H1 (cell line): ENCODE data around the gene MIPOL1. TPM values are rescaled to one million over a fixed set of nuclear protein-coding genes. Genes with fewer than 3 reads are reported as not detected.

Experiments used
- CTCF ChIA-PET: fragments of 300-600 bp; sonication (Branson Sonifier 250); formaldehyde crosslinking; loops from one replicate; lab custom pipeline; 2021; ENCODE audit not compliant: partially characterized antibody; lab: Charles Lee
- POLR2A ChIA-PET: fragments of 300-600 bp; sonication (Branson Sonifier 250); formaldehyde crosslinking; loops from one replicate; lab custom pipeline; 2021; ENCODE audit warnings: inconsistent platforms; ENCODE audit not compliant: partially characterized antibody; lab: Charles Lee
- DNase-seq, 2 experiments: peaks; one replicate each; pipeline versions ENCODE4 v3.0.0 to v3.0.0-alpha.2; 2010 to 2022; ENCODE audit warnings: low spot score in 2 of 2, low read depth in 1 of 2, mixed read lengths in 1 of 2
- FAIRE-seq: peaks from 2 replicates; lab custom pipeline; 2011; peaks lifted over from hg19 to GRCh38; lab: Jason Lieb, UNC
- H2AFZ ChIP-seq: 2 replicates; pipeline ENCODE4 v1.8.1; 2012; ENCODE audit warnings: low read length, inconsistent platforms
- H2AK5ac ChIP-seq: 2 replicates; pipeline ENCODE4 v1.6.1; 2013; ENCODE audit warnings: low read depth, low read length
- H2BK120ac ChIP-seq: replicated peaks from 2 replicates; pipeline ENCODE3; 2013; ENCODE audit warnings: low read depth, low read length, inconsistent platforms
- H2BK12ac ChIP-seq: 2 replicates; pipeline ENCODE4 v1.6.1; 2013; ENCODE audit warnings: low read depth, low read length
- H2BK15ac ChIP-seq: 2 replicates; pipeline ENCODE4 v1.6.1; 2013; ENCODE audit warnings: low read length
- H2BK20ac ChIP-seq: 2 replicates; pipeline ENCODE4 v1.6.1; 2013; ENCODE audit warnings: low read length
- H2BK5ac ChIP-seq: 2 replicates; pipeline ENCODE4 v1.6.1; 2013; ENCODE audit warnings: low read depth, low read length
- H3K14ac ChIP-seq: 2 replicates; pipeline ENCODE4 v1.6.1; 2013; ENCODE audit warnings: inconsistent platforms; ENCODE audit not compliant: insufficient read length
- H3K18ac ChIP-seq: 2 replicates; pipeline ENCODE4 v1.6.1; 2013; ENCODE audit warnings: low read length; ENCODE audit errors: extremely low read depth
- H3K23ac ChIP-seq: 2 replicates; pipeline ENCODE4 v1.6.1; 2013; ENCODE audit warnings: inconsistent platforms; ENCODE audit not compliant: insufficient read length
- H3K23me2 ChIP-seq: 2 replicates; pipeline ENCODE4 v1.6.1; 2013; ENCODE audit warnings: low read depth, low read length
- H3K27ac ChIP-seq: 2 replicates; pipeline ENCODE4 v1.6.1; 2011; ENCODE audit warnings: low read depth, low read length, inconsistent platforms
- H3K27me3 ChIP-seq, 4 experiments: replicated peaks in 1 of 4; 1 replicate in 1 of 4; 2 replicates in 3 of 4; pipeline versions ENCODE4 v1.6.1 to v1.8.1; 2011 to 2013; ENCODE audit warnings: low read length in 3 of 4, mild to moderate bottlenecking in 3 of 4, inconsistent platforms in 2 of 4, mixed read lengths in 2 of 4, moderate library complexity in 1 of 4; ENCODE audit not compliant: control insufficient read depth in 3 of 4, insufficient read depth in 3 of 4; ENCODE audit errors: extremely low read depth in 1 of 4
- H3K36me3 ChIP-seq, 4 experiments: 2 replicates each; pipeline versions ENCODE4 v1.6.1 to v1.8.1; 2011 to 2013; ENCODE audit warnings: mild to moderate bottlenecking in 4 of 4, low read length in 3 of 4, moderate library complexity in 2 of 4, control low read depth in 1 of 4, inconsistent platforms in 1 of 4; ENCODE audit not compliant: insufficient read depth in 4 of 4, control insufficient read depth in 2 of 4
- H3K4ac ChIP-seq: replicated peaks from 2 replicates; pipeline ENCODE3; 2013; ENCODE audit warnings: low read length, low read depth, mixed read lengths, inconsistent platforms; ENCODE audit not compliant: insufficient read length
- H3K4me1 ChIP-seq, 4 experiments: replicated peaks in 1 of 4; 1 replicate in 1 of 4; 2 replicates in 3 of 4; pipeline versions ENCODE4 v1.6.1 to v1.8.1; 2011 to 2013; ENCODE audit warnings: low read length in 3 of 4, inconsistent platforms in 2 of 4, mixed read lengths in 1 of 4; ENCODE audit not compliant: insufficient read depth in 4 of 4, control insufficient read depth in 3 of 4
- H3K4me2 ChIP-seq, 2 experiments: 2 replicates each; pipeline versions ENCODE4 v1.6.1 to v1.8.1; 2011 to 2013; ENCODE audit warnings: low read depth in 2 of 2, low read length in 2 of 2, control low read depth in 1 of 2, inconsistent platforms in 1 of 2, mild to moderate bottlenecking in 1 of 2; ENCODE audit not compliant: insufficient read depth in 1 of 2
- H3K4me3 ChIP-seq, 4 experiments: fragments of 200-600, 300-600 bp in 1 of 4; sonication (generic), shearing (Covaris generic), sonication (Bioruptor Twin) in 1 of 4; 2 replicates each; pipeline versions ENCODE4 v1.5.1 to v1.8.1; 2011 to 2016; ENCODE audit warnings: low read length in 4 of 4, low read depth in 3 of 4, control low read depth in 2 of 4, inconsistent platforms in 2 of 4, mild to moderate bottlenecking in 2 of 4, mixed read lengths in 1 of 4, moderate library complexity in 1 of 4; ENCODE audit not compliant: insufficient read depth in 2 of 4; ENCODE audit errors: extremely low read depth in 1 of 4
- H3K56ac ChIP-seq: replicated peaks from 2 replicates; pipeline ENCODE3; 2013; ENCODE audit warnings: low read depth, mild to moderate bottlenecking, mixed read lengths, low read length, inconsistent platforms; ENCODE audit not compliant: insufficient read length
- H3K79me1 ChIP-seq: 2 replicates; pipeline ENCODE4 v1.6.1; 2013; ENCODE audit warnings: low read depth, low read length, control low read depth
- H3K79me2 ChIP-seq, 2 experiments: 2 replicates each; pipeline versions ENCODE4 v1.6.1 to v1.8.1; 2012 to 2013; ENCODE audit warnings: low read length in 2 of 2, mild to moderate bottlenecking in 2 of 2, inconsistent platforms in 1 of 2; ENCODE audit not compliant: insufficient read depth in 2 of 2, control insufficient read depth in 1 of 2
- H3K9ac ChIP-seq, 4 experiments: replicated peaks in 1 of 4; 1 replicate in 1 of 4; 2 replicates in 3 of 4; pipeline versions ENCODE4 v1.6.1 to v1.8.1; 2011 to 2013; ENCODE audit warnings: low read depth in 3 of 4, low read length in 3 of 4, control low read depth in 2 of 4, mild to moderate bottlenecking in 2 of 4, moderate library complexity in 2 of 4, inconsistent platforms in 1 of 4; ENCODE audit errors: extremely low read depth in 1 of 4
- H3K9me3 ChIP-seq, 2 experiments: 2 replicates each; pipeline versions ENCODE4 v1.6.1 to v1.8.1; 2012 to 2013; ENCODE audit warnings: mild to moderate bottlenecking in 2 of 2, moderate library complexity in 2 of 2, control low read depth in 1 of 2, inconsistent platforms in 1 of 2, low read depth in 1 of 2, low read length in 1 of 2, mixed read lengths in 1 of 2; ENCODE audit not compliant: insufficient read depth in 2 of 2
- H4K20me1 ChIP-seq, 2 experiments: replicated peaks in 1 of 2; 2 replicates each; pipeline versions ENCODE3 to v1.8.1; 2011 to 2013; ENCODE audit warnings: inconsistent platforms in 2 of 2, low read length in 2 of 2, mild to moderate bottlenecking in 1 of 2; ENCODE audit not compliant: insufficient read depth in 2 of 2, control insufficient read depth in 1 of 2
- H4K5ac ChIP-seq: 2 replicates; pipeline ENCODE4 v1.6.1; 2013; ENCODE audit warnings: low read length, low read depth, mixed read lengths, inconsistent platforms; ENCODE audit not compliant: insufficient read length
- H4K8ac ChIP-seq: 2 replicates; pipeline ENCODE4 v1.8.0; 2013; ENCODE audit warnings: mild to moderate bottlenecking, moderate library complexity, low read length, inconsistent platforms; ENCODE audit not compliant: insufficient read depth; ENCODE audit errors: extremely low read depth
- H4K91ac ChIP-seq: replicated peaks from 2 replicates; pipeline ENCODE3; 2013; ENCODE audit warnings: low read length, mixed read lengths, inconsistent platforms; ENCODE audit not compliant: insufficient read length
- RBBP5 ChIP-seq: IDR thresholded peaks from 2 replicates; pipeline ENCODE4 v1.7.1; 2012; ENCODE audit warnings: low read depth, mild to moderate bottlenecking, inconsistent platforms, low read length, moderate library complexity, borderline replicate concordance
- SIN3A ChIP-seq, 2 experiments: IDR thresholded peaks in 1 of 2; conservative IDR thresholded peaks in 1 of 2; 2 replicates each; pipeline ENCODE4 v1.6.1; 2011 to 2012; ENCODE audit warnings: low read length in 2 of 2, improper control_type of control experiment in 1 of 2, low read depth in 1 of 2, mild to moderate bottlenecking in 1 of 2
- YY1 ChIP-seq: IDR thresholded peaks from 2 replicates; pipeline ENCODE4 v1.6.1; 2011; ENCODE audit warnings: low read depth, mild to moderate bottlenecking, low read length
- WGBS, 2 experiments: shearing (Covaris generic) in 1 of 2; methylation state at CpG; one replicate each; pipeline versions ENCODE4 v1.1.6 to v1.1.7; 2013 to 2015; ENCODE audit warnings: low lambda C conversion rate in 2 of 2, mixed read lengths in 2 of 2, inconsistent platforms in 1 of 2, low coverage in 1 of 2, missing lambda C conversion rate in 1 of 2; ENCODE audit not compliant: insufficient replicate concordance in 2 of 2, insufficient coverage in 1 of 2, insufficient read length in 1 of 2; ENCODE audit errors: extremely low coverage in 1 of 2, missing lambda C conversion rate in 1 of 2; 5-methylcytosine and 5-hydroxymethylcytosine counted together
- polyA plus RNA-seq, 7 experiments: library from polyadenylated mRNA; depleted of rRNA in 3 of 7; stranded (reverse) in 5 of 7; unstranded in 2 of 7; fragments of >200 nt in 5 of 7; fragments of 200-250 nt in 2 of 7; gene quantifications; 1 replicate in 5 of 7; 2 replicates in 1 of 7; 4 replicates in 1 of 7; pipeline versions ENCODE4 v1.2.1 to v1.2.3, GENCODE V29; 2011 to 2013; ENCODE audit warnings: missing spikeins in 2 of 7, mixed read lengths in 2 of 7
- total RNA-seq: library from RNA; stranded (reverse); fragmentation: NEBNext Ultra II Directional; extraction: Animal tissue kit (Norgen Biotek cat#: 25700); gene quantifications from 2 replicates; pipeline ENCODE4 v1.2.1, GENCODE V29; 2021

The MIPOL1 gene
- total and polyA plus RNA-seq, 2 of the 8 experiments (the other 6 are each of a cell fraction or from before 2014, with no cell fraction given) = 2.8 to 23.9 TPM

- no peak overlapping the region for H2BK120ac ChIP-seq
- no peak overlapping the region for H4K8ac ChIP-seq
- no peak overlapping the region for H3K9ac ChIP-seq
- H3K23me2 ChIP-seq = no peaks in the 10 kb centered on the region
- no peaks in the 10 kb centered on the region for H3K27me3 ChIP-seq
- CTCF ChIA-PET = interaction anchor here (0.9 kb wide), 1 partner anchor 123 kb away, joined by 3 read pairs; no protein-coding TSS in a partner anchor
- no peak overlapping the region for H2BK5ac ChIP-seq
- no peak overlapping the region for H3K4ac ChIP-seq
- no peak overlapping the region for H2AK5ac ChIP-seq
- DNase-seq = no peak
- no peaks in the 10 kb centered on the region for H3K79me1 ChIP-seq
- no peak overlapping the region for H3K4me3 ChIP-seq
- no peaks in the 10 kb centered on the region for H3K9me3 ChIP-seq
- no peak overlapping the region for H2BK12ac ChIP-seq
- no peak overlapping the region for H2AFZ ChIP-seq
- POLR2A ChIA-PET = no interaction called here
- H3K23ac ChIP-seq = no peak overlapping the region
- H3K18ac ChIP-seq = no peak overlapping the region
- H3K27ac ChIP-seq = no peak overlapping the region
- no peak overlapping the region for H2BK20ac ChIP-seq
- H4K91ac ChIP-seq = no peak overlapping the region
- no peak overlapping the region for H3K14ac ChIP-seq
- H2BK15ac ChIP-seq = no peak overlapping the region
- TF ChIP-seq YY1 (no peak), SIN3A (conservative IDR thresholded peaks at IDR 0.05 in 1 of 2, IDR thresholded peaks at IDR 0.05 in 1 of 2; ENCODE audit: low read depth in 1 of 2, low read length in 2 of 2) (no peak), RBBP5 (no peak)
- H3K36me3 ChIP-seq = no peaks in the 10 kb centered on the region
- H3K56ac ChIP-seq = no peak overlapping the region
- no peak overlapping the region for H4K5ac ChIP-seq
- FAIRE-seq = no peak
- 92% methylated on average over 1 of the region's 1 CpG; no CpG with 5 or more reads in 1 of the 2 experiments for WGBS, 2 experiments
- no peaks in the 10 kb centered on the region for H4K20me1 ChIP-seq
- H3K79me2 ChIP-seq = no peaks in the 10 kb centered on the region
- H3K4me1 ChIP-seq = no peaks in the 10 kb centered on the region
- H3K4me2 ChIP-seq = no peak overlapping the region
These were observed 284.7 kb downstream of the MIPOL1 start for GRCh38 chr14:37482428-37482827.
